Panc1 (cell line): ENCODE data around the gene RALGPS2. TPM values are rescaled to one million over a fixed set of nuclear protein-coding genes. Genes with fewer than 3 reads are reported as not detected.

Experiments
- ATAC-seq: fragments of 200-7000 bp; cut with Tn5 transposase; 2 replicates; pipeline ENCODE4 v1.9.1; 2020; ENCODE audit warnings: mild to moderate bottlenecking, moderate library complexity
- BruUV-seq: library from RNA; stranded (reverse); fragments of 400-500 nt; replicated peaks from 2 replicates; lab custom pipeline; 2021; lab: Mats Ljungman, UMichigan
- CTCF ChIA-PET: fragments of 300-600 bp; sonication (Branson Sonifier 250); formaldehyde crosslinking; loops from one replicate; lab custom pipeline; 2022; ENCODE audit warnings: antibody characterized with exemption; lab: Charles Lee
- POLR2A ChIA-PET: fragments of 300-600 bp; sonication (Branson Sonifier 250); formaldehyde crosslinking; loops from one replicate; lab custom pipeline; 2022; ENCODE audit warnings: antibody characterized with exemption; lab: Charles Lee
- DNase-seq: peaks from one replicate; pipeline ENCODE4 v3.0.0-alpha.2; 2010; ENCODE audit warnings: low read depth, low spot score
- H3K27ac ChIP-seq: 2 replicates; pipeline ENCODE4 v1.5.1; 2011; ENCODE audit warnings: mild to moderate bottlenecking, low read length, inconsistent platforms
- H3K27me3 ChIP-seq: fragments of 200-500 bp; sonication (Bioruptor generic); 2 replicates; pipeline ENCODE4 v1.6.0; 2014; ENCODE audit warnings: low read length, inconsistent platforms; ENCODE audit not compliant: control insufficient read depth, insufficient read depth
- H3K36me3 ChIP-seq: fragments of 200-500 bp; sonication (Bioruptor generic); 2 replicates; pipeline ENCODE4 v1.5.1; 2014; ENCODE audit warnings: inconsistent platforms, mild to moderate bottlenecking, low read length, moderate library complexity; ENCODE audit not compliant: control insufficient read depth, insufficient read depth
- H3K4me1 ChIP-seq: 2 replicates; pipeline ENCODE4 v1.5.1; 2011; ENCODE audit warnings: inconsistent platforms, mild to moderate bottlenecking, low read length, moderate library complexity; ENCODE audit not compliant: control insufficient read depth, insufficient read depth
- H3K4me3 ChIP-seq, 2 experiments: 2 replicates each; pipeline ENCODE4 v1.5.1; 2011 to 2012; ENCODE audit warnings: low read depth in 2 of 2, low read length in 2 of 2, mild to moderate bottlenecking in 2 of 2, inconsistent platforms in 1 of 2, moderate library complexity in 1 of 2
- H3K9me3 ChIP-seq: fragments of 200-500 bp; sonication (Bioruptor generic); 2 replicates; pipeline ENCODE4 v1.5.1; 2014; ENCODE audit warnings: low read depth, mild to moderate bottlenecking, inconsistent platforms, low read length, moderate library complexity; ENCODE audit not compliant: control insufficient read depth, insufficient read depth
- POLR2AphosphoS5 ChIP-seq: IDR thresholded peaks from 2 replicates; pipeline ENCODE4 v1.6.1; 2012; ENCODE audit warnings: mild to moderate bottlenecking, low read depth, low read length, moderate library complexity
- SIN3A ChIP-seq: IDR thresholded peaks from 2 replicates; pipeline ENCODE4 v1.6.1; 2012; ENCODE audit warnings: low read depth, mild to moderate bottlenecking, low read length, moderate library complexity, borderline replicate concordance; ENCODE audit not compliant: insufficient read depth
- TCF7L2 ChIP-seq: IDR thresholded peaks from 2 replicates; pipeline ENCODE4 v1.6.1; 2011; ENCODE audit warnings: mild to moderate bottlenecking, low read depth, low read length, inconsistent platforms
- in situ Hi-C: cut with HindIII; loops from 2 replicates; pipeline ENCODE4 v1.10.0; 2016; ENCODE audit warnings: low sequenced_read_pairs, low pct_unique_long_range_greater_than_20kb
- intact Hi-C: fragments of 100-400 bp; cut with micrococcal nuclease; formaldehyde crosslinking; loops from one replicate; pipeline ENCODE4 v1.10.0; 2022; ENCODE audit not compliant: unreplicated experiment
- total RNA-seq: library from RNA; stranded (reverse); gene quantifications from one replicate; pipeline ENCODE4 v1.2.1, GENCODE V29; 2021; ENCODE audit not compliant: unreplicated experiment
- TF ChIP-seq, protein P1 (sequence below): fragments of 450-650 bp; IDR thresholded peaks from 2 replicates; pipeline ENCODE4 v1.5.1; 2017; ENCODE audit warnings: mild to moderate bottlenecking
- TF ChIP-seq, protein P2 (sequence below), 2 experiments: IDR thresholded peaks; 2 replicates each; pipeline ENCODE4 v1.6.1; 2011 to 2012; ENCODE audit warnings: low read depth in 2 of 2, control low read depth in 1 of 2, low read length in 1 of 2, mild to moderate bottlenecking in 1 of 2, moderate library complexity in 1 of 2; ENCODE audit not compliant: insufficient read depth in 1 of 2

Gene RALGPS2
- total RNA-seq, 1 experiment from 2014 or later: 5.4 TPM

DNA sequence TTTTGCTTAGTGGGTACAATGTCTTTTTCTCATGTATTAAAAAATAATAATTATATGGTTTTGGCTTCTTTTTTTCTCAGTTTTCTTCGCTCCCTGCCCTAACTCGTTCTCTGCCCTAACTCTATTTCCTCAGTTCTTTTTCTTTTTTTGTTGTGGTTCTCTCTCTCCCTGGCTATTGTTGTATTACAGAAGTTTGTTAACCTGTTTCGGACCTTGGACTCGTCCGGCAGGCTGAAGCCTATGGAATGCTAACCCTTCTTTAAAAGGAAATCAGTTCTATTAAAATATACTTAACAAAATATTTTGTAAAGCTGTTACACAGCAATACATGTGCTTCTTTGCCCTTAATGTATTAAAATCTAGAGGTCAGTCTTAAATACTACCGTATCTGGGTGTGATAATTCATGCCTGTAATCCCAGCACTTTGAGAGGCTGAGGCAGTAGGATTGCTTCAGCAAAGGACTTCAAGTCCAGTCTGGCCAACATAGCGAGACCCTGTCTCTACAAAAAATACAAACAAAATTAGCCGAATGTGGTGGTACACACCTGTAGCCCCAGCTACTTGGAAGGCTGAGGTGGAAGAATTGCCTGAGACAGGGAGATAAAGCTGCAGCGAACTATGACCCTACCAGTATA is 81.7 kb downstream of the RALGPS2 start:
- H3K27me3 ChIP-seq: no peaks in the 10 kb centered on the region
- no peak overlapping the region for H3K4me3 ChIP-seq
- no peaks in the 10 kb centered on the region for H3K9me3 ChIP-seq
- no TSS peak for BruUV-seq
- no peaks in the 10 kb centered on the region for H3K36me3 ChIP-seq
- TF ChIP-seq POLR2AphosphoS5 (no peak), TCF7L2 (no peak), SIN3A (no peak)
- TF ChIP-seq, protein P1, sequence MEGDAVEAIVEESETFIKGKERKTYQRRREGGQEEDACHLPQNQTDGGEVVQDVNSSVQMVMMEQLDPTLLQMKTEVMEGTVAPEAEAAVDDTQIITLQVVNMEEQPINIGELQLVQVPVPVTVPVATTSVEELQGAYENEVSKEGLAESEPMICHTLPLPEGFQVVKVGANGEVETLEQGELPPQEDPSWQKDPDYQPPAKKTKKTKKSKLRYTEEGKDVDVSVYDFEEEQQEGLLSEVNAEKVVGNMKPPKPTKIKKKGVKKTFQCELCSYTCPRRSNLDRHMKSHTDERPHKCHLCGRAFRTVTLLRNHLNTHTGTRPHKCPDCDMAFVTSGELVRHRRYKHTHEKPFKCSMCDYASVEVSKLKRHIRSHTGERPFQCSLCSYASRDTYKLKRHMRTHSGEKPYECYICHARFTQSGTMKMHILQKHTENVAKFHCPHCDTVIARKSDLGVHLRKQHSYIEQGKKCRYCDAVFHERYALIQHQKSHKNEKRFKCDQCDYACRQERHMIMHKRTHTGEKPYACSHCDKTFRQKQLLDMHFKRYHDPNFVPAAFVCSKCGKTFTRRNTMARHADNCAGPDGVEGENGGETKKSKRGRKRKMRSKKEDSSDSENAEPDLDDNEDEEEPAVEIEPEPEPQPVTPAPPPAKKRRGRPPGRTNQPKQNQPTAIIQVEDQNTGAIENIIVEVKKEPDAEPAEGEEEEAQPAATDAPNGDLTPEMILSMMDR: no peak
- no peaks in the 10 kb centered on the region for H3K4me1 ChIP-seq
- H3K27ac ChIP-seq: no peak overlapping the region
- intact Hi-C loops: no loop called here
- no peak for DNase-seq
- in situ Hi-C loops: no loop called here
- ChIA-PET CTCF (interaction anchor here (0.6 kb wide), 1 partner anchor 359 kb away, joined by 5 read pairs; no protein-coding TSS in a partner anchor), POLR2A (interaction anchor here (0.7 kb wide), 1 partner anchor 100 kb away, joined by 3 read pairs; no protein-coding TSS in a partner anchor)
- no peak for ATAC-seq

DNA sequence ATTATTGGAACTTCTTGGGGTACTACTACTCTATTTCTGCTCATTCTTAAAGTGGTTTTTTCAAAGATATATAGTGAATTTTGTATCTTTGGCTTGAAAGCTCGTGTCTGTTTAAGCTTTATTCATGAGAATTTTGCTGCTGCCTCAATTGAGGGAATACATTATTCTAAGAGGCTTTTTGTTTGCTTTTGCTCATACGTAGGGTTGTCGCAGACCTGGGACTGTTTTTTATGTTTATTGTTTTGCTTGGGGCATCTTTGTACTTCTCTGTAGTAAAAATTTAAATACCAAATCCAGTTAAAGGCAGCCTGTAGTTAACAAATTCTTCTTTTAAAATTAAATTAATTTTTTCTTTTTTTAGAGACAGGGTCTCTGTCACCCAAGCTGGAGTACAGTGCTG is 83.5 kb downstream of the RALGPS2 start:
- TF ChIP-seq, protein P1: no peak
- no peak for TF ChIP-seq SIN3A
- TF ChIP-seq TCF7L2: no peak
- TF ChIP-seq POLR2AphosphoS5: no peak
- TF ChIP-seq, protein P2, sequence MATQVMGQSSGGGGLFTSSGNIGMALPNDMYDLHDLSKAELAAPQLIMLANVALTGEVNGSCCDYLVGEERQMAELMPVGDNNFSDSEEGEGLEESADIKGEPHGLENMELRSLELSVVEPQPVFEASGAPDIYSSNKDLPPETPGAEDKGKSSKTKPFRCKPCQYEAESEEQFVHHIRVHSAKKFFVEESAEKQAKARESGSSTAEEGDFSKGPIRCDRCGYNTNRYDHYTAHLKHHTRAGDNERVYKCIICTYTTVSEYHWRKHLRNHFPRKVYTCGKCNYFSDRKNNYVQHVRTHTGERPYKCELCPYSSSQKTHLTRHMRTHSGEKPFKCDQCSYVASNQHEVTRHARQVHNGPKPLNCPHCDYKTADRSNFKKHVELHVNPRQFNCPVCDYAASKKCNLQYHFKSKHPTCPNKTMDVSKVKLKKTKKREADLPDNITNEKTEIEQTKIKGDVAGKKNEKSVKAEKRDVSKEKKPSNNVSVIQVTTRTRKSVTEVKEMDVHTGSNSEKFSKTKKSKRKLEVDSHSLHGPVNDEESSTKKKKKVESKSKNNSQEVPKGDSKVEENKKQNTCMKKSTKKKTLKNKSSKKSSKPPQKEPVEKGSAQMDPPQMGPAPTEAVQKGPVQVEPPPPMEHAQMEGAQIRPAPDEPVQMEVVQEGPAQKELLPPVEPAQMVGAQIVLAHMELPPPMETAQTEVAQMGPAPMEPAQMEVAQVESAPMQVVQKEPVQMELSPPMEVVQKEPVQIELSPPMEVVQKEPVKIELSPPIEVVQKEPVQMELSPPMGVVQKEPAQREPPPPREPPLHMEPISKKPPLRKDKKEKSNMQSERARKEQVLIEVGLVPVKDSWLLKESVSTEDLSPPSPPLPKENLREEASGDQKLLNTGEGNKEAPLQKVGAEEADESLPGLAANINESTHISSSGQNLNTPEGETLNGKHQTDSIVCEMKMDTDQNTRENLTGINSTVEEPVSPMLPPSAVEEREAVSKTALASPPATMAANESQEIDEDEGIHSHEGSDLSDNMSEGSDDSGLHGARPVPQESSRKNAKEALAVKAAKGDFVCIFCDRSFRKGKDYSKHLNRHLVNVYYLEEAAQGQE (IDR thresholded peaks at IDR 0.05; ENCODE audit: insufficient read depth in 1 of 2, low read depth in 2 of 2, low read length in 1 of 2): no peak
- in situ Hi-C loops: no loop called here
- BruUV-seq: no TSS peak

More for the DNA sequence above, 83.5 kb downstream of the RALGPS2 start:
- Histone ChIP-seq H3K36me3 (no peaks in the 10 kb centered on the region), H3K27me3 (no peaks in the 10 kb centered on the region), H3K9me3 (no peaks in the 10 kb centered on the region), H3K27ac (no peak overlapping the region), H3K4me1 (no peaks in the 10 kb centered on the region), H3K4me3 (no peak overlapping the region)
- ChIA-PET POLR2A (no interaction called here), CTCF (no interaction called here)
- ATAC-seq (no peak), DNase-seq (no peak)
- intact Hi-C loops: no loop called here
